SK-N-MC (cell line): Measurements from ENCODE around the gene MXRA7.
A peak's percentile ranks its signal among the peaks of the same experiment; 100 is the strongest.

ENCODE experiments used
- DNase-seq: peaks from one replicate; pipeline ENCODE4 v3.0.0-alpha.2; 2011; ENCODE audit warnings: low read depth, low spot score
- H3K27ac ChIP-seq: fragments of 200-600 bp; sonication (generic); 2 replicates; pipeline ENCODE4 v1.5.1; 2016; ENCODE audit warnings: mixed run types
- H3K36me3 ChIP-seq: fragments of 200-600 bp; sonication (generic); 2 replicates; pipeline ENCODE4 v1.6.1; 2017; ENCODE audit warnings: antibody characterized with exemption, low read length, mixed read lengths; ENCODE audit not compliant: insufficient read depth
- H3K4me3 ChIP-seq: fragments of 200-600 bp; sonication (generic); 2 replicates; pipeline ENCODE4 v1.5.1; 2016
- H3K9ac ChIP-seq: fragments of 200-600 bp; sonication (generic); 2 replicates; pipeline ENCODE4 v1.8.0; 2017; ENCODE audit warnings: mixed run types, mixed read lengths; ENCODE audit not compliant: insufficient read length
- H3K9me3 ChIP-seq: fragments of 200-600 bp; sonication (generic); 2 replicates; pipeline ENCODE4 v1.6.1; 2017; ENCODE audit warnings: low read depth, mild to moderate bottlenecking, antibody characterized with exemption, low read length, moderate library complexity, mixed read lengths
- EZH2 ChIP-seq: fragments of 200-600 bp; sonication (generic); IDR thresholded peaks from one replicate; pipeline ENCODE4 v1.6.1; 2017; ENCODE audit warnings: antibody characterized with exemption
- FOXP2 ChIP-seq: optimal IDR thresholded peaks from 2 replicates; pipeline ENCODE3; 2011; ENCODE audit warnings: mild to moderate bottlenecking, moderate library complexity; ENCODE audit not compliant: insufficient read depth; ENCODE audit errors: extremely low read length, control extremely low read depth
- POLR2AphosphoS5 ChIP-seq: IDR thresholded peaks from 2 replicates; pipeline ENCODE4 v1.6.1; 2012; ENCODE audit warnings: mild to moderate bottlenecking, low read depth, low read length, borderline replicate concordance

Gene MXRA7

GRCh38 chr17:76722279-76722678 lies 11.5 kb upstream of the MXRA7 start:
- Histone ChIP-seq H3K9ac (no peak overlapping the region), H3K9me3 (no peaks in the 10 kb centered on the region), H3K36me3 (peaks cover 71% of the 10 kb centered on the region), H3K4me3 (no peak overlapping the region), H3K27ac (no peak overlapping the region)
- no peak for TF ChIP-seq EZH2
- TF ChIP-seq FOXP2, result no peak
- no peak for TF ChIP-seq POLR2AphosphoS5
- no peak for DNase-seq

- Histone ChIP-seq H3K27ac (no peak overlapping the region), H3K36me3 (peaks cover 73% of the 10 kb centered on the region), H3K9ac (no peak overlapping the region), H3K9me3 (no peaks in the 10 kb centered on the region), H3K4me3 (no peak overlapping the region)
- TF ChIP-seq FOXP2, result no peak
- no peak for DNase-seq
These were observed 10.7 kb upstream of the MXRA7 start for GRCh38 chr17:76721463-76721862.

- no peak for DNase-seq
- Histone ChIP-seq H3K4me3 (no peak overlapping the region), H3K9me3 (no peaks in the 10 kb centered on the region), H3K9ac (no peak overlapping the region), H3K36me3 (peaks cover 78% of the 10 kb centered on the region), H3K27ac (no peak overlapping the region)
- TF ChIP-seq POLR2AphosphoS5 (no peak), EZH2 (no peak), FOXP2 (no peak)
These were observed 10.2 kb upstream of the MXRA7 start for GRCh38 chr17:76720941-76721340.

GRCh38 chr17:76720211-76720610 lies 9.4 kb upstream of the MXRA7 start:
- no peak overlapping the region for H3K4me3 ChIP-seq
- no peaks in the 10 kb centered on the region for H3K9me3 ChIP-seq
- H3K27ac ChIP-seq, result no peak overlapping the region

GRCh38 chr17:76718516-76718915 lies 7.8 kb upstream of the MXRA7 start:
- Histone ChIP-seq H3K4me3 (no peak overlapping the region), H3K9ac (no peak overlapping the region), H3K36me3 (peaks cover 76% of the 10 kb centered on the region), H3K9me3 (no peaks in the 10 kb centered on the region), H3K27ac (no peak overlapping the region)
- DNase-seq, result no peak
- TF ChIP-seq POLR2AphosphoS5 (no peak), FOXP2 (no peak), EZH2 (no peak)

More at GRCh38 chr17:76720211-76720610, 9.4 kb upstream of the MXRA7 start:
- DNase-seq, result no peak
- peaks cover 85% of the 10 kb centered on the region for H3K36me3 ChIP-seq
- TF ChIP-seq POLR2AphosphoS5, result no peak
- TF ChIP-seq EZH2, result no peak
- no peak for TF ChIP-seq FOXP2
- no peak overlapping the region for H3K9ac ChIP-seq

GRCh38 chr17:76716839-76717215 lies 6.1 kb upstream of the MXRA7 start:
- H3K9ac ChIP-seq, result no peak overlapping the region
- H3K36me3 ChIP-seq, result peaks cover 63% of the 10 kb centered on the region
- no peak for DNase-seq
- H3K9me3 ChIP-seq, result no peaks in the 10 kb centered on the region
- peak overlapping the region; percentile 68 for H3K27ac ChIP-seq
- H3K4me3 ChIP-seq, result peak overlapping the region; percentile 40
- TF ChIP-seq POLR2AphosphoS5 (no peak), FOXP2 (no peak), EZH2 (no peak)

GRCh38 chr17:76716146-76716838 lies 5.5 kb upstream of the MXRA7 start:
- Histone ChIP-seq H3K36me3 (peaks cover 58% of the 10 kb centered on the region), H3K9ac (no peak overlapping the region), H3K9me3 (no peaks in the 10 kb centered on the region), H3K4me3 (peak overlapping the region; percentile 40), H3K27ac (peak overlapping the region; percentile 68)
- no peak for TF ChIP-seq FOXP2
- TF ChIP-seq EZH2, result no peak
- 0 out of 2 replicates have a peak, but pooled peaks have one; percentile 8 for TF ChIP-seq POLR2AphosphoS5
- no peak for DNase-seq

GRCh38 chr17:76715496-76715830 lies 4.7 kb upstream of the MXRA7 start:
- Histone ChIP-seq H3K9me3 (no peaks in the 10 kb centered on the region), H3K9ac (no peak overlapping the region), H3K27ac (no peak overlapping the region), H3K4me3 (no peak overlapping the region), H3K36me3 (peaks cover 50% of the 10 kb centered on the region)
- TF ChIP-seq POLR2AphosphoS5 (no peak), EZH2 (no peak), FOXP2 (no peak)
- no peak for DNase-seq

- Histone ChIP-seq H3K9ac (no peak overlapping the region), H3K36me3 (peaks cover 45% of the 10 kb centered on the region), H3K9me3 (no peaks in the 10 kb centered on the region), H3K27ac (no peak overlapping the region), H3K4me3 (no peak overlapping the region)
- TF ChIP-seq POLR2AphosphoS5 (no peak), EZH2 (no peak)
- no peak for DNase-seq
These were observed 4.2 kb upstream of the MXRA7 start for GRCh38 chr17:76714822-76715495.
